B cell (primary cell): Measurements from ENCODE around the gene TENT4A. TPM values are rescaled to one million over a fixed set of nuclear protein-coding genes. Genes with fewer than 3 reads are reported as not detected.

ENCODE experiments used
- ATAC-seq: fragments of 200-7000 bp; cut with Tn5 transposase; one replicate; pipeline ENCODE4 v1.10.0; 2021; ENCODE audit warnings: low read depth, mild to moderate bottlenecking, moderate number of reproducible peaks, moderate library complexity
- CTCF ChIA-PET: fragments of 350-600 bp; sonication (Branson Sonifier 250); formaldehyde crosslinking; loops from one replicate; lab custom pipeline; 2021; ENCODE audit warnings: antibody characterized with exemption, inconsistent platforms; lab: Charles Lee
- POLR2A ChIA-PET: fragments of 350-600 bp; sonication (Branson Sonifier 250); formaldehyde crosslinking; loops from one replicate; lab custom pipeline; 2021; ENCODE audit warnings: antibody characterized with exemption; lab: Charles Lee
- DNase-seq: peaks from one replicate; pipeline ENCODE4 v3.0.0; 2013
- H2AFZ ChIP-seq: 2 replicates; pipeline ENCODE4 v1.6.1; 2012; ENCODE audit warnings: mild to moderate bottlenecking, low read depth, low read length; ENCODE audit not compliant: insufficient read depth, poor library complexity, severe bottlenecking
- H3K27ac ChIP-seq, 2 donors: 1 replicate in 1 of 2; 2 replicates in 1 of 2; pipeline ENCODE4 v1.5.1; 2012 to 2013; ENCODE audit warnings: low read length in 2 of 2, mild to moderate bottlenecking in 2 of 2, moderate library complexity in 1 of 2
- H3K27me3 ChIP-seq, 4 experiments: fragments of 200-600 bp in 1 of 4; sonication (generic) in 1 of 4; replicated peaks in 1 of 4; 1 replicate in 2 of 4; 2 replicates in 2 of 4; pipeline versions ENCODE4 v1.6.1 to v1.7.0; 2013 to 2016; ENCODE audit warnings: low read length in 3 of 4, mild to moderate bottlenecking in 2 of 4, mixed read lengths in 1 of 4, moderate library complexity in 1 of 4; ENCODE audit not compliant: insufficient read depth in 4 of 4, control insufficient read depth in 3 of 4; ENCODE audit errors: control extremely low read depth in 1 of 4
- H3K36me3 ChIP-seq, 2 experiments: replicated peaks in 1 of 2; 1 replicate in 1 of 2; 2 replicates in 1 of 2; pipeline versions ENCODE4 v1.6.1 to v1.7.1; 2013; ENCODE audit warnings: low read length in 1 of 2; ENCODE audit not compliant: insufficient read depth in 2 of 2, control insufficient read depth in 1 of 2; ENCODE audit errors: control extremely low read depth in 1 of 2, extremely low read depth in 1 of 2
- H3K4me1 ChIP-seq, 2 donors: fragments of 200-600 bp in 1 of 2; sonication (generic) in 1 of 2; 1 replicate in 1 of 2; 2 replicates in 1 of 2; pipeline versions ENCODE4 v1.5.1 to v1.6.1; 2013 to 2017; ENCODE audit warnings: low read length in 2 of 2; ENCODE audit not compliant: control insufficient read depth in 2 of 2, insufficient read depth in 2 of 2
- H3K4me2 ChIP-seq: replicated peaks from 2 replicates; pipeline ENCODE3; 2012; ENCODE audit warnings: mild to moderate bottlenecking, low read depth, low read length; ENCODE audit not compliant: poor library complexity, severe bottlenecking
- H3K4me3 ChIP-seq, 5 experiments: fragments of 200-600 bp in 1 of 5; sonication (generic) in 1 of 5; 1 replicate in 3 of 5; 2 replicates in 2 of 5; pipeline versions ENCODE4 v1.5.1 to v1.7.0; 2011 to 2016; ENCODE audit warnings: low read length in 4 of 5, mild to moderate bottlenecking in 4 of 5, low read depth in 2 of 5, control low read depth in 1 of 5, moderate library complexity in 1 of 5; ENCODE audit not compliant: insufficient read depth in 1 of 5; ENCODE audit errors: control extremely low read depth in 1 of 5, extremely low read depth in 1 of 5
- H3K79me2 ChIP-seq: fragments of 200-600 bp; sonication (generic); one replicate; pipeline ENCODE4 v1.6.0; 2016; ENCODE audit warnings: low read length; ENCODE audit not compliant: control insufficient read depth, insufficient read depth
- H3K9ac ChIP-seq: fragments of 200-600 bp; sonication (generic); 2 replicates; pipeline ENCODE4 v1.6.1; 2017; ENCODE audit warnings: mild to moderate bottlenecking, low read length, moderate library complexity
- H3K9me3 ChIP-seq, 3 donors: one replicate each; pipeline versions ENCODE4 v1.6.1 to v1.7.1; 2013; ENCODE audit warnings: low read length in 2 of 3; ENCODE audit not compliant: control insufficient read depth in 2 of 3, insufficient read depth in 1 of 3; ENCODE audit errors: control extremely low read depth in 1 of 3
- H4K20me1 ChIP-seq: 2 replicates; pipeline ENCODE4 v1.6.0; 2012; ENCODE audit warnings: mild to moderate bottlenecking, low read length; ENCODE audit not compliant: insufficient read depth, control insufficient read depth, poor library complexity, severe bottlenecking
- H3K27ac Mint-ChIP-seq: one replicate; pipeline ENCODE4 v1.8.0; 2021; ENCODE audit warnings: mixed read lengths
- H3K27me3 Mint-ChIP-seq: one replicate; pipeline ENCODE4 v1.8.0; 2021; ENCODE audit warnings: mixed read lengths
- H3K4me1 Mint-ChIP-seq: one replicate; pipeline ENCODE4 v1.8.0; 2021; ENCODE audit warnings: mixed read lengths
- H3K4me3 Mint-ChIP-seq: one replicate; pipeline ENCODE4 v1.8.0; 2021; ENCODE audit warnings: mixed read lengths
- H3K9me3 Mint-ChIP-seq: one replicate; pipeline ENCODE4 v1.8.0; 2022; ENCODE audit warnings: mixed read lengths; ENCODE audit not compliant: insufficient read depth
- EZH2 ChIP-seq: IDR thresholded peaks from 2 replicates; pipeline ENCODE4 v1.6.1; 2012; ENCODE audit warnings: borderline replicate concordance, low read depth, mild to moderate bottlenecking, moderate library complexity, low read length; ENCODE audit not compliant: insufficient read depth, poor library complexity, severe bottlenecking
- WGBS: methylation state at CpG from one replicate; pipeline ENCODE4 v1.1.5; 2013; ENCODE audit warnings: missing lambda C conversion rate; ENCODE audit not compliant: insufficient coverage; 5-methylcytosine and 5-hydroxymethylcytosine counted together
- intact Hi-C: fragments of 100-400 bp; cut with micrococcal nuclease; formaldehyde crosslinking; loops from one replicate; pipeline ENCODE4 v1.10.0; 2022
- polyA plus RNA-seq: library from polyadenylated mRNA; depleted of rRNA; stranded (reverse); fragments of >200 nt; gene quantifications from 2 replicates; pipeline ENCODE4 v1.2.3, GENCODE V29; 2012
- total RNA-seq, 2 donors: library from RNA; stranded (reverse); fragments of 120-200 nt in 1 of 2; gene quantifications; 1 replicate in 1 of 2; 2 replicates in 1 of 2; pipeline versions ENCODE4 v1.2.3 to v1.2.4, GENCODE V29; 2013 to 2022
- TF ChIP-seq, protein P1 (sequence below): fragments of 200-600 bp; IDR thresholded peaks from one replicate; pipeline ENCODE4 v1.8.0; 2022; ENCODE audit warnings: antibody characterized with exemption, mild to moderate bottlenecking

TENT4A gene
- total and polyA plus RNA-seq, 2 donors (not counting 1 experiment from before 2014, with no cell fraction given): 18.5 to 63.6 TPM

DNA sequence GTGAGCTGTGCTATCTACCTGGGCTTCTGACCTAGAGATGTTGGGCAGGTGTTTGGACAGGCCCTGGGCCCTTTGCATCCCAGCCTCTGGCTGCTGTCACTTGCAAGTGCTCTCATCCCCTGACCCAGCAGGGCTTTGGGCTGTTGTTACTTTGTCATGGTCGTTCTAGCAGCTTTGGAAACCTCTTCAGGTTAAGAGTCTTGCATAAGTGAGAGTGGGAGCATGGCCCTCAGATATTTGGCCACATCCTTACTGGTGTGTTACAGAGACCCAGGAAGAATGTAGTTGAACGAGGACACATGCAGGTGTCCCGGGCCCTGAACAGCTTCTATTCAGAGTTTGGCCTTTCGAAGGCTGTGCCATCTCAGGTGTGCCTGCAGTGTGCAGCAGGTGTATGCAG is 4.5 kb downstream of the TENT4A start:
- Mint-ChIP-seq H3K4me3 (peak overlapping the region; percentile 64), H3K9me3 (no peaks in the 10 kb centered on the region)

DNA sequence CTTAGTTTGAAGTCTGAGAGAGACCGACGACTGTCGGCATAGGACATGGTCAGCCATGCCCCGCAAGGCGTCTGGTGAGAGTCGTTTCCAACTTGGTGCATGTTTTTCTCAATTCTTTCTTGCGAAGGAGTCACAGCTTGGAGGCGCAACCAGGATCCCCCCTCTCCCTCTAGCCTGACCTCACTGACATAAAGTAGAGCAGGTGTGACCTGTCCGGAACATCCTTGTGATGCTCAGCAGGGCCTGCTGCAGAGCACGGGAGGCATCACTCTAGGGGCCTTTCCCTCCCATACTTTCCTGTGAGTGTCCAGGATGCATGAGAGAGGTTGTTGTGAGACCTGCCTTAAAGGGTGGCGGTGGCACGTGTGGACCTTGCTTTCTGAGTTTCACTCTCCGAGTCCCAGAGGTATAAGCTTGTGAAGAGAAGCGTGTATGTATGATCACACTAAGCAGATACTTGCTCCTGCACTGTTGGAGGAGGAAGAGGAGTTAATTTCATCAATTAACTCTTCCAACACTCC is 5.0 kb downstream of the TENT4A start:
- TF ChIP-seq EZH2: no peak
- TF ChIP-seq, protein P1, sequence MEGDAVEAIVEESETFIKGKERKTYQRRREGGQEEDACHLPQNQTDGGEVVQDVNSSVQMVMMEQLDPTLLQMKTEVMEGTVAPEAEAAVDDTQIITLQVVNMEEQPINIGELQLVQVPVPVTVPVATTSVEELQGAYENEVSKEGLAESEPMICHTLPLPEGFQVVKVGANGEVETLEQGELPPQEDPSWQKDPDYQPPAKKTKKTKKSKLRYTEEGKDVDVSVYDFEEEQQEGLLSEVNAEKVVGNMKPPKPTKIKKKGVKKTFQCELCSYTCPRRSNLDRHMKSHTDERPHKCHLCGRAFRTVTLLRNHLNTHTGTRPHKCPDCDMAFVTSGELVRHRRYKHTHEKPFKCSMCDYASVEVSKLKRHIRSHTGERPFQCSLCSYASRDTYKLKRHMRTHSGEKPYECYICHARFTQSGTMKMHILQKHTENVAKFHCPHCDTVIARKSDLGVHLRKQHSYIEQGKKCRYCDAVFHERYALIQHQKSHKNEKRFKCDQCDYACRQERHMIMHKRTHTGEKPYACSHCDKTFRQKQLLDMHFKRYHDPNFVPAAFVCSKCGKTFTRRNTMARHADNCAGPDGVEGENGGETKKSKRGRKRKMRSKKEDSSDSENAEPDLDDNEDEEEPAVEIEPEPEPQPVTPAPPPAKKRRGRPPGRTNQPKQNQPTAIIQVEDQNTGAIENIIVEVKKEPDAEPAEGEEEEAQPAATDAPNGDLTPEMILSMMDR: no peak
- peak overlapping the region; percentile 17 for H3K4me2 ChIP-seq

More for the DNA sequence above, 4.5 kb downstream of the TENT4A start:
- H3K36me3 ChIP-seq: peaks cover 0 to 8% of the 10 kb centered on the region in 2 experiments
- no peaks in the 10 kb centered on the region for H3K27me3 Mint-ChIP-seq
- intact Hi-C loops: loop anchor here (10.0 kb wide), 1 partner anchor 1223 kb away; no protein-coding TSS in a partner anchor
- H3K79me2 ChIP-seq: peaks cover 83% of the 10 kb centered on the region
- no peak overlapping the region for H3K27ac ChIP-seq
- POLR2A ChIA-PET: interaction anchor here (0.6 kb wide), 1 partner anchor 18 kb away, joined by 5 read pairs; no protein-coding TSS in a partner anchor
- no peak overlapping the region for H2AFZ ChIP-seq
- ATAC-seq (no peak), DNase-seq (no peak)
- peaks cover 74% of the 10 kb centered on the region for H3K4me1 Mint-ChIP-seq
- H4K20me1 ChIP-seq: peaks cover 68% of the 10 kb centered on the region
- TF ChIP-seq, protein P1: no peak
- no peak for TF ChIP-seq EZH2
- peak overlapping the region; percentile 75 for H3K27ac Mint-ChIP-seq
- no peaks in the 10 kb centered on the region for H3K27me3 ChIP-seq
- H3K9ac ChIP-seq: no peak overlapping the region
- H3K4me1 ChIP-seq: peaks cover 59% of the 10 kb centered on the region in 2 donors
- no peaks in the 10 kb centered on the region for H3K9me3 ChIP-seq
- no peak overlapping the region for H3K4me3 ChIP-seq
- 76% methylated on average over 3 of the region's 4 CpGs for WGBS
- peak overlapping the region; percentile 17 for H3K4me2 ChIP-seq
- CTCF ChIA-PET: interaction anchor here (1.1 to 2.1 kb wide), 3 partner anchors 12 to 28 kb away, joined by 3 to 8 read pairs (median 6); no protein-coding TSS in a partner anchor

More for the DNA sequence above, 5.0 kb downstream of the TENT4A start:
- Histone ChIP-seq H2AFZ (no peak overlapping the region), H3K36me3 (peaks cover 0 to 8% of the 10 kb centered on the region in 2 experiments), H3K9me3 (no peaks in the 10 kb centered on the region), H4K20me1 (peaks cover 73% of the 10 kb centered on the region), H3K79me2 (peaks cover 89% of the 10 kb centered on the region), H3K4me1 (peaks cover 64 to 65% of the 10 kb centered on the region in 2 donors), H3K27me3 (no peaks in the 10 kb centered on the region), H3K4me3 (no peak overlapping the region), H3K9ac (no peak overlapping the region), H3K27ac (no peak overlapping the region)
- Mint-ChIP-seq H3K4me3 (peak overlapping the region; percentile 58), H3K4me1 (peaks cover 79% of the 10 kb centered on the region), H3K9me3 (no peaks in the 10 kb centered on the region), H3K27me3 (no peaks in the 10 kb centered on the region), H3K27ac (peak overlapping the region; percentile 75)
- DNase-seq (no peak), ATAC-seq (no peak)
- 79% methylated on average over 9 of the region's 14 CpGs for WGBS
- CTCF ChIA-PET: interaction anchor here (1.1 to 2.1 kb wide), 3 partner anchors 11 to 27 kb away, joined by 3 to 8 read pairs (median 6); no protein-coding TSS in a partner anchor
- POLR2A ChIA-PET: interaction anchor here (0.6 kb wide), 1 partner anchor 17 kb away, joined by 5 read pairs; no protein-coding TSS in a partner anchor
- intact Hi-C loops: loop anchor here (10.0 kb wide), 1 partner anchor 1223 kb away; no protein-coding TSS in a partner anchor
